IPS-18a (cell line): ENCODE results near the gene UCK2.
A peak's percentile ranks its signal among the peaks of the same experiment; 100 is the strongest.

Source experiments
- H3K27ac ChIP-seq: one replicate; pipeline ENCODE4 v1.5.1; 2013; ENCODE audit warnings: low read length
- H3K27me3 ChIP-seq: one replicate; pipeline ENCODE4 v1.6.1; 2013; ENCODE audit warnings: mild to moderate bottlenecking, low read length; ENCODE audit not compliant: control insufficient read depth, insufficient read depth
- H3K36me3 ChIP-seq: one replicate; pipeline ENCODE4 v1.6.1; 2013; ENCODE audit warnings: low read depth, low read length; ENCODE audit not compliant: control insufficient read depth
- H3K4me1 ChIP-seq: one replicate; pipeline ENCODE4 v1.6.1; 2013; ENCODE audit warnings: low read depth, low read length; ENCODE audit not compliant: control insufficient read depth
- H3K4me3 ChIP-seq: one replicate; pipeline ENCODE4 v1.5.1; 2013; ENCODE audit warnings: low read length
- H3K9ac ChIP-seq: one replicate; pipeline ENCODE4 v1.6.1; 2013; ENCODE audit warnings: mild to moderate bottlenecking, low read length, moderate library complexity
- H3K9me3 ChIP-seq: one replicate; pipeline ENCODE4 v1.6.1; 2013; ENCODE audit warnings: low read depth, low read length; ENCODE audit not compliant: control insufficient read depth

Gene UCK2

DNA sequence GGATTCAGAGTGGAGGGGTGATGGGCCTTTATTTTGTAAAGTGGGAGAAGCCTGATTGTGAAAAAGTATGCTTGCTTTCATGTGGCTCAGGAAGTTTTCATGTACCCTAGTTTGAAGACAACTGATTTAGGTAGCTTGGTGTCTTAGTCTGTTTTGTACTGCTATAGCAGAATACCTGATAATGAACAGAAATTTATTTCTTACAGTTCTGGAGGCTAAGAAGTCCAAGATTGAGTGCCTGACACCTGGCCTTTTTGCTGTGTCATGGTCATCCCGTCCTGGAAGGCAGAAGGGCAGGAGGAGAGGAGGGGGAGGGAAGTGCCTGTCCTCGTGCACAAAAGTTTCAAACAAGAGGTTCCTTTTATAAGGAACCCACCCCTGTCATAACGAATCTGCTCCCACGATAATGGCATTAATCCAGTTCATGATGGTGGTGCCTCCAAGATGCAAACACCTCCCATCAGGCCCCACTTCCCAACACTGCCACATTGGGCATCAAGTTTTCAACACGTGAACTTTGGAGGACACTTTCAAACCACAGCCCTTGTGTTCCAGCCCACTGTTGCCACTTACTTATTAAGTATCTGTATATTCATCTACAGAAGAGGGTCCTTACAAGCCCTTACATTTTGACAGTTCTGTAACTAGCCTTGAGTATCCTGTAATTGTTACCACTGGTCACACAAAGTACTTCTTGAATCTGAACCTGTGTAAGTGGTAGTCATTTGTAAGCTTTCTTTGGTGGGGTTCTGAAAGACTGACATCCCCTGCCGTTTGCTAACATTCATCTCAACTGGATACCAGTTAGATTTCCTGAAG, 9.5 kb downstream of the UCK2 start:
- H3K36me3 ChIP-seq: no peaks in the 10 kb centered on the region
- peak overlapping the region; percentile 19 for H3K4me3 ChIP-seq
- peaks cover 38% of the 10 kb centered on the region for H3K4me1 ChIP-seq
- peak overlapping the region; percentile 52 for H3K27ac ChIP-seq
- H3K27me3 ChIP-seq: no peaks in the 10 kb centered on the region
- no peaks in the 10 kb centered on the region for H3K9me3 ChIP-seq
- H3K9ac ChIP-seq: peak overlapping the region; percentile 19

GRCh38 chr1:165837838-165838364, 10.5 kb downstream of the UCK2 start:
- no peaks in the 10 kb centered on the region for H3K9me3 ChIP-seq
- no peak overlapping the region for H3K9ac ChIP-seq
- H3K4me3 ChIP-seq: no peak overlapping the region
- peaks cover 47% of the 10 kb centered on the region for H3K4me1 ChIP-seq
- no peak overlapping the region for H3K27ac ChIP-seq
- no peaks in the 10 kb centered on the region for H3K27me3 ChIP-seq
- no peaks in the 10 kb centered on the region for H3K36me3 ChIP-seq

DNA sequence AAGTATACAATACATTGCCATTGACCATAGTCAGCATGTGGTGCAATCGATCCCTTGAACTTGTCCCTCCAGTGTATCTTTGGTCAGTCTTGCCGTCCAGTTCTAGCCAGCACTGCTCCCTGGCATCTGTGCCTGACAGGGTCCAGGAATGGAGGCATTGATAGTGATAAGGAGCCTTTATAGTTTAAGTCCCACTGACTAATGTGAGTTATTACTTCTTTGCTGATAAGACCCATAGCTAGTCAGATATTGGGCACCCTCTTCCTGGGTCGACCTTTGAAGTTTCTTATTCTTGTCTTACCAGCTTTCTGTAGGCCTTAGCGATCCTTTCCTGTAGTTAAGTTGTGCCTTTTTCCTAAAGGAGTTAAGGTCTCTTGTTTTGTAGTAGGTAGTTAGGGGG, 13.0 kb downstream of the UCK2 start:
- Histone ChIP-seq H3K9me3 (no peaks in the 10 kb centered on the region), H3K4me3 (no peak overlapping the region), H3K27ac (no peak overlapping the region), H3K9ac (no peak overlapping the region), H3K4me1 (peaks cover 41% of the 10 kb centered on the region), H3K36me3 (no peaks in the 10 kb centered on the region), H3K27me3 (no peaks in the 10 kb centered on the region)

GRCh38 chr1:165841582-165842017, 14.2 kb downstream of the UCK2 start:
- Histone ChIP-seq H3K4me3 (no peak overlapping the region), H3K27me3 (no peaks in the 10 kb centered on the region), H3K9me3 (no peaks in the 10 kb centered on the region), H3K9ac (no peak overlapping the region), H3K27ac (no peak overlapping the region), H3K36me3 (no peaks in the 10 kb centered on the region), H3K4me1 (peaks cover 36% of the 10 kb centered on the region)

- no peak overlapping the region for H3K4me3 ChIP-seq
- H3K27ac ChIP-seq: no peak overlapping the region
- H3K36me3 ChIP-seq: no peaks in the 10 kb centered on the region
- H3K4me1 ChIP-seq: peaks cover 30% of the 10 kb centered on the region
- no peaks in the 10 kb centered on the region for H3K27me3 ChIP-seq
- H3K9me3 ChIP-seq: no peaks in the 10 kb centered on the region
- no peak overlapping the region for H3K9ac ChIP-seq
Measured at GRCh38 chr1:165842023-165842670, 14.7 kb downstream of the UCK2 start.

DNA sequence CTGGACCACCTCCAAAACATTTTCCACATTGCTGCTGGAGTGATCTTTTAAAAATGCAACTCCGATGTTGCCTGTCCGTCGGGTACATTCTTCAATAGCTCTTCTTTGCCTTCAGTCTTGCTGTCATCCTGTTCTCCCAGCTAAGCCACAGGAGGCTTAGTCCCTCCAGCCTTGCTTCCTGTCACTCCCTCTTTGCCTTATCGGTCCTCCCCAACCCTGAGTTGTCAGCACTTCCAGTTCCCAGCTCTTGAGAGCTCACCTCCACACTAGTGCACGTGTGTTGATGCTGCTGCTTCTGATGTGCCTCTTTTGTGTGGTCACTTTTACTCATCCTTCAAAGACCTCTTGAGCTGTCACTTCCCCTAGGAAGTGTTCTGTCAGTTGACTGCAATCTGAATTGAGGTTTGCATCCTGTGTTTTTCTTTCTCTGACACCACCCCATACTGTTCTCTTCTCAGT, 15.3 kb downstream of the UCK2 start:
- no peaks in the 10 kb centered on the region for H3K36me3 ChIP-seq
- no peak overlapping the region for H3K9ac ChIP-seq
- peaks cover 25% of the 10 kb centered on the region for H3K4me1 ChIP-seq
- no peak overlapping the region for H3K27ac ChIP-seq
- H3K4me3 ChIP-seq: no peak overlapping the region
- H3K9me3 ChIP-seq: no peaks in the 10 kb centered on the region
- H3K27me3 ChIP-seq: no peaks in the 10 kb centered on the region

GRCh38 chr1:165843304-165843703, 15.9 kb downstream of the UCK2 start:
- Histone ChIP-seq H3K36me3 (no peaks in the 10 kb centered on the region), H3K9ac (no peak overlapping the region), H3K4me1 (peaks cover 22% of the 10 kb centered on the region), H3K9me3 (no peaks in the 10 kb centered on the region), H3K4me3 (no peak overlapping the region), H3K27ac (no peak overlapping the region), H3K27me3 (no peaks in the 10 kb centered on the region)

DNA sequence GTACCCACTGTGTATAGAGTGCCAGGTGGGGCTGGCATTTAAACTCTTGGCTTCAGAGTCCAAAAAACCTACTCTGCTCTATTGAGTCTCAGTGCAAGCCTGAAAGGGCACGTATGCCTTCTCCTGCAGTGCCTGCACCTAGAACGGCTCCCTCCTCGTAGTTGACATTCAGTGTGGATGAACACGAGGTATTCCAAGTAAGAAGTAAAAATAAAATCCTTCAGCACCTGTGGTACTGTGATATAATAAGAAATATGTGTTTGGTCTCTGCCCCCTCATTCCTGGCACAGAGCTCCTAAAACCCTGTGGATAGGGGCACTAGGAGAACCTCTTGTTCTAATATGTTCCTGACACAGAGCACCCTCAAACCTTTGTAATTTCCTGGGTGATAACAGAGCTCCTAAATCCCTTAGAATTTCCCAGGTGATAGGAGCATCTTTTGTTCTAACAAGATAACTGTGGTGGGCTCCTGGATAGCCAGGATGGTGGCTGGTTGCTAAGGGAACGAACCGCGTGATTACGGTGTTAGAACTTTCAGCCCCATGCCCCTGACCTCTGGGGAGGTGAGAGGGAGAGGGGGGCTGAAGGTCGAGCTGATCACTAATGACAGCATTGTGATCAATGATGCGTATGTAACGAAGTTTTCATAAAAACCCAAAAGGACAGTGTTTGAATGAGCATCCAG, 16.8 kb downstream of the UCK2 start:
- no peak overlapping the region for H3K9ac ChIP-seq
- H3K27ac ChIP-seq: no peak overlapping the region
- H3K4me3 ChIP-seq: no peak overlapping the region
- H3K9me3 ChIP-seq: no peaks in the 10 kb centered on the region
- no peaks in the 10 kb centered on the region for H3K36me3 ChIP-seq
- H3K4me1 ChIP-seq: peaks cover 19% of the 10 kb centered on the region
- no peaks in the 10 kb centered on the region for H3K27me3 ChIP-seq

DNA sequence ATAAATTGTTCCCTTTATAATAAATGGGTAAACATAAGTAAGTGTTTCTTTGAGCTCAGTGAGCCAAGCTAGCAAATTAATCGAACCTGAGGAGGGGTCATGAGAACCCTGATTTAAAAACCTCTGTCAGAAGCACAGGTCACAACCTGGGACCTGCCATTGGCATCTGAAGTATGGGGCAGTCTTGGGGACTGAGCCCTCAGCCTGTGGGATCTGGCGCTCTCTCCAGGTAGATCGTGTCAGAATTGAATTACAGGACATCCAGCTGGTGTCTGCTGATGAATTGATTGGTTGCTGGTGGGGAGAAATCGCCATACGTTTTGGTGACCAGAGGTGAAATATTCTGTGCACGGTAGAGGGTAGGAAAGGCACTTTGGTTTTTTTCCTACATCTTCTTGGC, 17.5 kb downstream of the UCK2 start:
- Histone ChIP-seq H3K4me3 (no peak overlapping the region), H3K9me3 (no peaks in the 10 kb centered on the region), H3K27me3 (no peaks in the 10 kb centered on the region), H3K27ac (no peak overlapping the region), H3K36me3 (no peaks in the 10 kb centered on the region), H3K4me1 (peaks cover 15% of the 10 kb centered on the region), H3K9ac (no peak overlapping the region)

GRCh38 chr1:165845569-165845968, 18.2 kb downstream of the UCK2 start:
- Histone ChIP-seq H3K27me3 (no peaks in the 10 kb centered on the region), H3K4me1 (peaks cover 15% of the 10 kb centered on the region), H3K4me3 (no peak overlapping the region), H3K36me3 (no peaks in the 10 kb centered on the region), H3K9me3 (no peaks in the 10 kb centered on the region), H3K9ac (no peak overlapping the region), H3K27ac (no peak overlapping the region)

DNA sequence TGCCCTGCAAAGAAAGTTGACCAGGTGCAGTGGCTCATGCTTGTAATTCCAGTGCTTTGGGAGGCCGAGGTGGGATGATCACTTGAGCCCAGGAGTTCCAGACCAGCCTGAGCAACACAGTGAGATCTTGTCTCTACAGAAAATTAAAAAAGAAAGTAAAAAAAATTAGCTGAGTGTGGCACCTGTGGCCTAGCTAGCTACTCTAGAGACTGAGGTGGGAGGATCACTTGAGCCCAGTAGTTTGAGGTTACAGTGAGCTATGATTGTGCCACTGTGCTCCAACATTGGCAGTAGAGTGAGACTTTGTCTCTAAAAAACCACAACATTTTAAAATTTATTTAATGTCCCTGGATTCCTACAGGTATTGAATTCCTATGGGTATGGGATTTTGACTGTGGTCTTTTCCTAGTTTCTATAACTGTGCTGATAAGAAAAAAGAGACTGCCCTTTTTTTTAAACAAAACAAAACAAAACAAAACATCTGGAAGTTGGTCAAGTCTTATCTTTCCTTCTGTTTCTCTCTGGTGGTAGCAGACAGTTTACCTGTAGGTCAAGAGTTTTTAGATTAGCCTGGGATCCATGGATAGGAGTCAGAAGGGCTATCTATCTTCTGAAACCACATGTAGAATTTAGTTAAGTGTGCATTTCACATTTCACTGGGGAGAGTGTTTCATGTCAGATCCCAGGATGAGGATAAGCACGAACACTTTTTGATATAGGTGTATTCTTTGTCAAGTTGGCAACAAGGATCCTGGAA, 18.8 kb downstream of the UCK2 start:
- H3K4me3 ChIP-seq: no peak overlapping the region
- peaks cover 18% of the 10 kb centered on the region for H3K4me1 ChIP-seq
- no peaks in the 10 kb centered on the region for H3K36me3 ChIP-seq
- no peaks in the 10 kb centered on the region for H3K27me3 ChIP-seq
- H3K9me3 ChIP-seq: no peaks in the 10 kb centered on the region
- no peak overlapping the region for H3K9ac ChIP-seq
- H3K27ac ChIP-seq: no peak overlapping the region
